HG03571 (cell line): Measurements from ENCODE around the gene ZBP1.
"Not testable (repeated sequence)": the region's sequence is repeated elsewhere in the genome, so short reads cannot be mapped to it uniquely, and the experiment has no call there.

ENCODE experiments used
- ATAC-seq: cut with Tn5 transposase; IDR thresholded peaks from one replicate; pipeline ENCODE4 v1.9.1; 2021; ENCODE audit not compliant: unreplicated experiment

Gene ZBP1

DNA sequence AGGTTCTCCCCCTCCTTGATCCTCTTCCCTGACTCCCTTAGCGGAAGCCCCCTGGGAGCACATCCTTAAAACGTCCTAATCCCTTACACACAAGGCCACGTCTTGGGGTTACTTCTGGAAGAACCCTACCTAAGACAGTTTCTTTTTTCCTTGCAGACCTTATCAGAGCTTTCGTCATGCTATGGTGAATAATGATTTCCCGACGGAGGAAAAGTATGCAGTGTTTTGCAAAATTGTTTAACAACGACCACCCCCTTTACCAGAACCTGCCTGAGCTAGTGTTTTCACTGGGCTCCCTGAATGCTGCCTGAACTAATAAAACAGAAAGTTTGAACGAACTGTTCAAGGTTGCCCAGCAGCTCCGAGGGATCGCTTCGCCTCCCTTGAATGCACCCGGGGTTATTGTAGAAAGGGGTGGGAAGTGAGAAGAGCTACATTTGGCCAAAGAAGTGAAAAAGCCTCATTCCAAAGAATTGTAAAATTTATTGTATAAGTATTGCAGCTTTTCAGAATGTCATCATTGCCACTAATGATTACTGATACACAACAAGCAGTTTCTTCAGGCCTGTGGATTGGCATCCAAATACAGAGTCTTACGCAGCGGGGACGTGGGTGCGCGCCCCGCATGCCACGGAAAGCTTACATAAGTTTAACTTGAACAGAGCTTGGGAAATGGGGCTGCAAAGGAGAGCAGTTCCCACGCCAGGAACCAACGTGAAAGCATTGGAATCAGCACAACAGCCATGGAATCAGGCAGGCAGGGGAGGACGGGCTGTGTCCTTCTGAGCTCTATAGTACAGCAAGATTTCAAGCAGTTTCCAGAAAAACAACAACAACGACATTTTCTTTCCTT, 27.9 kb upstream of the ZBP1 start:
- no peak for ATAC-seq

GRCh38 chr20:57647006-57647932, 27.0 kb upstream of the ZBP1 start:
- no peak for ATAC-seq

- no peak for ATAC-seq
Observed at GRCh38 chr20:57638895-57639236, 18.6 kb upstream of the ZBP1 start.

DNA sequence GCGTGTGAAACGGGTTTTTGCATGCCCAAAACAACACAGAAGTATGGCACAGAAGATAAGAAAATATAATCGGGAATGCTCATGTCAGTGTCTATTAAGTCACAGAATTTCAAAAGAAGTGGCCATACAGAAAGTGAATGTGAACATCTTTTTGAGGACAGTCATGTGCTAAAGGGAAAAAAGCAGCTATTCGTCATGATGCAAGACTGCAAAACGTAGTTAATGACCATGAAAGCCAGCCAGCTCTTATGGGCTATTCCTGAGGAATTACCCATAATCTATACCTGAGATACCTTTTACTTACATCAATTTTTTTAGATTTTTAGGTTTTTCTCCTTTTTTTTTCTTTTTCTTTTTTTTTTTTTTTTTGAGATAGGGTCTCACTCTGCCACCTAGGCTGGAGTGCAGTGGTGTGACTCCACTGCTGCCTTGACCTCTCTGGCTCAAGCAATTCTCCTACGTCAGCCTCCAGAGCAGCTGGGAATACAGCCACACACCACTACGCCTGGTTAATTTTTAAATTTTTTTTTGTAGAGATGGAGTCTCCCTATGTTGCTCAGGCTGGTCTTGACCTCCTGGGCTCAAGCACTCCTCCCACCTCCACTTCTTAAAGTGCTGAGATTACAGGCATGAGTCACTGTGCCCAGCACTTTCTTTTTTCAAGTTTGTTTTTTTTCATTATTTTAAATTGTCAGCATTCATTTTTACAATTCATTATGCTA, 18.1 kb upstream of the ZBP1 start:
- no peak for ATAC-seq

DNA sequence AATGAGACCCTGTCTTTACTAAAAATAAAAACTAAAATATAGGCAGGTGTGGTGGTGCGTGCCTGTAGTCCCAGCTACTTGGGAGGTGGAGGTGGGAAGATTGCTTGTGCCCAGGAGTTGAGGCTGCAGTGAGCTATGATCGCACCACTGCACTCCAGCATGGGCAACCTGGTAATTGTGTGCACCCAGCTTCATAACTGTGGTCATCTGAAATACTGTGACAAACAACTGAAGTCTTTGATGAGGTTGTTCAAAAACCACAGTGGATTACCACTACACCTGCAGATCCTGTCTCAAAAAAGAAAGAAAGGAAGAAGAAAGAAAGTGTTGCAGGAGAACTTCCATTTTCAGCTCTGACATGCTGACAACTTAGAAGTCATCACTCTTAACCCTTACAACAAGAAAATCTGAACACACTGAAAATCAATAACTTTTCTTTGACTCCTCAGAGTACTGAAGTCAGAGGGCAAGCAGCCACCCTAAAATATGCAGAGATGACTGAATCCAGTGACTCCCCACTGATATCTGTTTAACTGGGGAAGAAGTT, 13.8 kb upstream of the ZBP1 start:
- ATAC-seq: no peak

DNA sequence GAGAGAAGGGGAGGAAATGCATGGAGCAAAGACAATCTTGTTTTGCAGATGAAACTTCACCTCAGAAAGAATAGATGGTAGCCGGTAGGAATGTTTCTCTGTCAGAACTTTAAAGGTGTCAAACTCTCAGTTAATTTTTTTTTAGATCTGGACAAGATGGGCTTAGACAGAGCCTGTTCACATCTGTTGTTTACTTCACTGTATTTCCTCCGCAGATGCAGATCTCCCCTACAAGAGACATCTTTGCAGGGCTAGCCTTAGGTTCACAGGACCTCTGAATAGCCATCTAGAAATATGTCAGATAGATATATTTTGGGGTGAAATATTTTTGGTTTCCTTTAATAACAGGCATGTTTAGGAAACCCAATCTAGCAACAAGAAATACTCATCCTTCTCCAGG, 12.1 kb upstream of the ZBP1 start:
- ATAC-seq: no peak

DNA sequence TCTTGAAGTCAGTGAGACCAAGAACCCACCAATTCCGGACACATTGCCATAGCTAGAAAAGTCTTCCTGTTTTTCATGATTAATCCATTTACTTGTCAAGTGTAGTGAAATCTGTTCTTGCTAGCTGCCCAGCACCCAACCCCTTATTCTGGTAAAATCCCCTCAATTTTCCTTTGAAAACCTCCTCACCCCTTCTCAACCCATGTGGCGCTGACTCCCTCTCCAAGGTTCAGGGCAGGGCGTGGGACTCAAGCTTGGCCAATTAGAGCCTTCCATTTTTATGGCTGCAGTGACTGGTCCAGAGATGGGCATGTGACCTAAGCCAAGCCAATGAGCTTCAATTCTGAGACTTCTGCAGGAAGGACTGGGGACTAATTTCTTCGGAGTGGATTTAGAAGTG, 9.8 kb upstream of the ZBP1 start:
- no peak for ATAC-seq

GRCh38 chr20:57629491-57629901, 9.3 kb upstream of the ZBP1 start:
- ATAC-seq: not testable (repeated sequence)

DNA sequence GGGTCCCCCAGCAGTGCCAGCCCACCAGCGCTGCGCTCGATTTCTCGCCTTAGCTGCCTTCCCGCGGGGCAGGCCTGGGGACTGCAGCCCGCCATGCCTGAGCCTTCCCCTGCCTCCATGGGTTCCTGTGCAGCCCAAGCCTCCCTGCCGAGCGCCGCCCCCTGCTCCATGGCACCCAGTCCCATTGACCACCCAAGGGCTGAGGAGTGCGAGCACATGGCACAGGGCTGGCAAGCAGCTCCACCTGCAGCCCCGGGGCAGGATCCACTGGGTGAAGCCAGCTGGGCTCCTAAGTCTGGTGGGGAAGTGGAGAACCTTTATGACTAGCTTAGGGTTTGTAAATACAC, 8.7 kb upstream of the ZBP1 start:
- not testable (repeated sequence) for ATAC-seq

- ATAC-seq: no peak
Observed at GRCh38 chr20:57628047-57628961, 8.1 kb upstream of the ZBP1 start.

DNA sequence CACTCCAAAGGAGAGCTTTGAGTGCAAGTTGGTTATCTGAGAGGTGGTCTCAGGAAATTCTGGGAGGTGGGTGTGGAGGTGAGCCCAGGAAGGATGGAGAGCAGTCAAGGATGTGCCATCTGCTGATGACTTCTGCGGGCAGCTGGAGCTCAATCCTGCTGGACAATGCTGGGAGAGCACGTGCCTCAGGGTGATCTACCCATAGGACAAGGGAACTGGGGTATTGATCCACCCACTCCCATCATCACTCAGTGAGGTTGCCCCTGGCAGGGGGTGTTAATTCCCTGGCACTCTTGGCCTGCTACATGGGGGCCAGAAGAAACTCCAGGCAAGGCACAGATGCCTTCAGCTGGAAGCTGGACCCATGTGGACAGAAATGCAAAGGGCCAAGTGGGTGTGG, 7.1 kb upstream of the ZBP1 start:
- ATAC-seq: no peak

- no peak for ATAC-seq
Observed at GRCh38 chr20:57625978-57626377, 5.8 kb upstream of the ZBP1 start.

DNA sequence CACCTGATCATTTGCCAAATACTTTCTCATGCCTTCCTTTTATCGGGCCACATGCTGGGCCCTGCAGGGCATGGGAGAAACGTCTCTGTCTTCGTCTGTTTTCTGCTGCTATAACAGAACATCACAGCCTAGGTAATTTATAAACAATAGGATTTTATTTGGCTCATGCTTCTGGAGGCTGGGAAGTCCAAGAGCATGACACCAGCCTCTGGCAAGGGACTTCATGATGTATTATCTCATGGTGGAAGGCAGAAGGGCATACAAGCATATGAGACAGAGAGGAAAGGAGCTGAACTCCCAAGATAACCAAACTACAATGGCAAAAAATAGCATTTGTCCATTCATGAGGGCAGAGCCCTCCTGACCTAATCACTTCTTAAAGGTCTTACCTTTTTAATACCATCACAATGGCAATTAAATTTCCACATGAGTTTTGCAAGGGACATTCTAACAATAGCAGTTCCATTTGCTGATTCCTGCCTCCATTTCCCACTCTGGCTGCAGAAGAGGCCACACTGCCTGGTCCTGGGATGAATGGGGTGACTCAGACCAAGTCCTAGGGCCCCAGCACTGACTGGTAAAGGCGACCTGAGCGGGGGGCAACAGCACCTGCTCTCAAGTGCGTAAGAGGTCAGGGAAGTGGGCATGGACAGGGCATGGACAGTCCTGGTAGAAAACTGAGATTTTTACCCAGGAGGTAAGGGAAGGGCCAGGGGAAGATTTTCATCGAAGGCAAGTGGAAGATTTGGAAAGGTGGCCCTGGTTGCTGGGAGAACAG, 5.1 kb upstream of the ZBP1 start:
- no peak for ATAC-seq

DNA sequence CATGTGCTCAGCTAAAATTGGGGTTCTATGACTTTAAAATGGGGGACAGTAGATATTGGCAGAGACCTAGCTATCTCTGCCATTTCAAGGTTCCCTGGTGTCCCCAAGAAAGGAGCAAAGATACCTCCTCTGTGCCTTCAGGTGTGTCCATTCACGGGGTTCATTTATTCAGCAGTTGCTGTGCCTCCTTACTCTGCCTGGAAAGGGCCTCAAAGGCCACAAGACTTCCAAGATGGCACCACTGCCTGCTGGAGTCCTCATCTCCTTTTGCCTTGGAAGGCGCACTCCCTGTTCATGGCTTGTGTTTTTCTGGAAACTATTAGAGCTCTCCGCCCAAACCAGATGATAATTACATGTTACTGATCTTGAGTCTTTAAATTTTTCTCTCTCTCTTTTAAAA, 3.9 kb upstream of the ZBP1 start:
- ATAC-seq: no peak

DNA sequence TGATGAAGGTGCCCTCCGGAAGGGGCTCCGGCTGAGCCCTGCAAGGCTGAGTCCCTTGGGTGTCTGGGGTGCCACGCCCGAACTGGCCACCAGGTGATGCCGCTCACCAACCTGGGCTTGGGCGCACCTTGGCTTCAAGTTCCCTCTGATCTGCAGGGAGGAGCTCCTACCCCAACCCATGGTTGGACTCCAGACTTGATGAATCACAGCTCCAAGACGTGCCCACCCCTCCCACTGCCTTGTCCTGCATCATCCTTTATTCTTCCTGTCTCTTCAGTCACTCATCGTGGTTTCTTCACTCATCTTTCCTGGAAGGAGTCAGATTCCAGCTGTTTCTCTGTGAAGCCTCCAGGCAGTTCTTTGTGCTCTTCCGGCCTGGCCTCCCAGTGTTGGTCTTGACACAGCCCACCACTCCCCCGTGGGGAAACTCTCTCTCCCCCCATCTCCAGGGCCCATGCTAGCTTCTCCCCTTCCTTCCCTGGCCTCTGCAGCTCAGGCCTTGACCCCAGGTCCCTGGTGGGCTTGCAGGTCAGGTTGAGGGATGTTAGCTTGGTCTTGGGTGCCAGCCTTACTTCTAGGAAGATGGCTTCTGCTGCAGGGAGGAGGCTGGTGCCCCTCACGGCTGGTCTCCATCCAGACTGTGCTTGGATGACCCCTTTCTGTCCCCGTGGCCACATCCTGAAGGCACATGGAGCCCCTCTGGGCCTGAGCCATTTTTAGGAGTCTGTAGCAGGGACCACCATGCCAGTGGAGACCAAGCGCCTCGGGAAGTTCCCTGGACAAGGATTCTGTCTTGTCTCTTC, 2.6 kb upstream of the ZBP1 start:
- ATAC-seq: no peak

GRCh38 chr20:57622201-57622570, 2.0 kb upstream of the ZBP1 start:
- no peak for ATAC-seq

GRCh38 chr20:57621421-57622200, 1.4 kb upstream of the ZBP1 start:
- ATAC-seq: no peak

DNA sequence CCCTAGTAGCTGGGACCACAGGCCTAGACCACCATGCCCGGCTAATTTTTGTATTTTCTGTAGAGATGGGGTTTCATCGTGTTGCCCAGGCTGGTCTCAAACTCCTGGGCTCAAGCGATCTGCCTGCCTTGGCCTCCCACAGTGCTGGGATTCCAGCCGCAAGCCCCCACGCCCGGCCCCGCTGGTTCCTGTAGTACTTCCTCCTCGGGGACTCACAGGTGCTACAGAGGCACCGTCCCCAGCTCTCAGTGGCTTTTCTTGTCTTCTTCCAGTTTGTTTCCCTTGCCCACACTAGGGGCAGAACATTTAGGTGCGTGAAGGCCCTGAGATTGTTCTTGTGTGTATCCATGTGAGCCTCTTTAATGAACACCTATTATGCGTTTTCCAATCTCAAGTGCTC, 773 bp upstream of the ZBP1 start:
- ATAC-seq: no peak
